Subcutaneous abdominal adipose tissue (tissue), 5 donors: ENCODE data around the gene CNDP1.

Experiments used
- H3K27ac ChIP-seq: one replicate; pipeline ENCODE4 v1.7.0; 2013; ENCODE audit warnings: low read depth, mild to moderate bottlenecking, inconsistent platforms, low read length, moderate library complexity
- H3K27me3 ChIP-seq, 5 donors: one replicate each; pipeline ENCODE4 v1.7.0; 2013; ENCODE audit warnings: low read length in 5 of 5, inconsistent platforms in 1 of 5; ENCODE audit not compliant: control insufficient read depth in 5 of 5, insufficient read depth in 4 of 5
- H3K36me3 ChIP-seq, 5 donors: one replicate each; pipeline ENCODE4 v1.7.0; 2013; ENCODE audit warnings: low read length in 5 of 5; ENCODE audit not compliant: control insufficient read depth in 5 of 5, insufficient read depth in 5 of 5
- H3K4me1 ChIP-seq, 5 donors: one replicate each; pipeline ENCODE4 v1.7.0; 2013; ENCODE audit warnings: low read length in 5 of 5, mild to moderate bottlenecking in 3 of 5, moderate library complexity in 1 of 5; ENCODE audit not compliant: control insufficient read depth in 5 of 5, insufficient read depth in 5 of 5
- H3K4me3 ChIP-seq, 5 donors: one replicate each; pipeline ENCODE4 v1.7.0; 2013; ENCODE audit warnings: low read length in 5 of 5, low read depth in 1 of 5
- H3K9ac ChIP-seq, 5 donors: one replicate each; pipeline ENCODE4 v1.7.0; 2013; ENCODE audit warnings: low read length in 5 of 5, mild to moderate bottlenecking in 4 of 5, moderate library complexity in 3 of 5
- H3K9me3 ChIP-seq, 5 donors: one replicate each; pipeline ENCODE4 v1.7.0; 2013; ENCODE audit warnings: low read length in 5 of 5; ENCODE audit not compliant: control insufficient read depth in 5 of 5
- donor health status: healthy.
- donor health status: healthy.
- donor health status: healthy.
- donor health status: healthy.
- donor health status: healthy.

CNDP1 gene

DNA sequence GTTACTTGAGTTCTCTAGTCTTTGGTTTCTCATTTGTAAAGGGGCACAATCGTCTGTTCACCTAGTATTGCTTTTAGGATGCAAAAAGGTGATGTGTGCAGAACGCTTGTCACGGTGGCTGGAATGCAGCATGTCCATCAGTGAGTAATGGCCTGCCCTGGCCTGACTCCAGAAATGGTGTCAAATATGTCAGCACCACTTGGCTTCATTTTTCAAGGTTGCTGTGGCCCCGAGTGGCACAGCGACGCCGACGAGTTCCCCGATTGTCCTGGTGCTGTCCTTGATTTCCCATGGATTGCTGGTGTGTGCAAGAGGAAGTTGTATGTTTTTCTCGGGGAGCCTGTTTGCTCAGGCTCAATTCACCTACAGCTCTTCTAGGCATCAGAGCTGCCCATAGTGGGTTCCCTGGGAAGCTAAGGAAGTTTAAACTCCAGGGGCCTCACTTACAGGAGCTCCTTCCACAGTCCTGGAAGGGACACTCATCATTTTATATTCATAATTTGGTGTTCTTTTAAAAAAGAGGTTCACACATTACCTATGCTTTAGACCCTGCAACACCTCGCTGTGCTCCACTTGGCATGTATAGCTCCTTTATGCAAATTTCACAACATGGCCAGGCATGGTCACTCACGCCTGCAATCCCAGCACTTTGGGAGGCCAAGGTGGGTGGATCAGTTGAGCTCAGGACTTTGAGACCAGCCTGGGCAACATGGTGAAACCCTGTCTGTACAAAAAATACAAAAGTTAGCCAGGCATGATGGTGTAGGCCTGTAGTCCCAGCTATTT is 37.8 kb downstream of the CNDP1 start:
- no peaks in the 10 kb centered on the region for H3K9me3 ChIP-seq
- peaks cover 0 to 2% (median 0%) of the 10 kb centered on the region in 5 donors for H3K27me3 ChIP-seq
- no peaks in the 10 kb centered on the region for H3K4me1 ChIP-seq
- no peaks in the 10 kb centered on the region for H3K36me3 ChIP-seq
- no peak overlapping the region for H3K27ac ChIP-seq
- no peak overlapping the region for H3K4me3 ChIP-seq
- H3K9ac ChIP-seq = no peak overlapping the region

DNA sequence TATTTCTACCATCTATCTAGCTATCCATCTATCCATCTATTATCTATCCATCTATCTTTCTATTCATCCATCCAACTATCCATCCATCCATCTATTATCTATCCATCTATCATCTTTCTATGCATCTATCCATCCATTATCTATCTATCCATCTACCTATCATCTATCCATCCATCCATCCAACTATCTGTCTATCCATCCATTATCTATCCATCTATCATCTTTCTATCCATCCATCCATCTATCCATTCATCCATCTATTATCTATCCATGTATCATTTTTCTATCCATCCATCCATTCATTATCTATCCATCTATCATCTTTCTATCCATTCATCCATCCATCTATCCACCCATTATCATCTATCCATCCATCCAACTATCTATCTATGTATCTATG is 38.8 kb downstream of the CNDP1 start:
- no peaks in the 10 kb centered on the region for H3K9me3 ChIP-seq
- H3K4me3 ChIP-seq = no peak overlapping the region
- no peaks in the 10 kb centered on the region for H3K36me3 ChIP-seq
- H3K27ac ChIP-seq = no peak overlapping the region
- no peak overlapping the region for H3K9ac ChIP-seq
- H3K27me3 ChIP-seq = peaks cover 0 to 2% (median 0%) of the 10 kb centered on the region in 5 donors
- no peaks in the 10 kb centered on the region for H3K4me1 ChIP-seq

DNA sequence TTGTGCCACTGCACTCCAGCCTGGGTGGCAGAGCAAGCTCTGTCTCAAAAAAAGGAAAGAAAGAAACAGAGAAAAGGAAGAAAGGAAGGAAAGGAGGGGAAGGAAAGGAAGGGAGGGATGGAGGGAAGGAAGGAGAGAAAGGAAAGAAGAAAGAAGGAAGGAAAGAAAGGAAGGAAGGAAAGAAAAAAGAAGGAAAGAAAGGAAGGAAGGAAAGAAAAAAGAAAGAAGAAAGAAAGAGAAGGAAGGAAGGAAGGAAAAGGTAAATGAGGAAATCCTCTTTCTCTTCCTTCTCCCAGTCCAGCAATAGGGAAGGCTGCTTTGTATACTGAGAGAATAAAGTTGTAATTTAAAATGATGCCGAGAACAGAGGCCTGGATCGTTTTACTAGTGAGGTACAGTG is 40.6 kb downstream of the CNDP1 start:
- no peaks in the 10 kb centered on the region for H3K9me3 ChIP-seq
- no peaks in the 10 kb centered on the region for H3K4me1 ChIP-seq
- H3K36me3 ChIP-seq = no peaks in the 10 kb centered on the region
- H3K27me3 ChIP-seq = peaks cover 0 to 5% (median 0%) of the 10 kb centered on the region in 5 donors
- no peak overlapping the region for H3K9ac ChIP-seq
- no peak overlapping the region for H3K27ac ChIP-seq
- H3K4me3 ChIP-seq = no peak overlapping the region

DNA sequence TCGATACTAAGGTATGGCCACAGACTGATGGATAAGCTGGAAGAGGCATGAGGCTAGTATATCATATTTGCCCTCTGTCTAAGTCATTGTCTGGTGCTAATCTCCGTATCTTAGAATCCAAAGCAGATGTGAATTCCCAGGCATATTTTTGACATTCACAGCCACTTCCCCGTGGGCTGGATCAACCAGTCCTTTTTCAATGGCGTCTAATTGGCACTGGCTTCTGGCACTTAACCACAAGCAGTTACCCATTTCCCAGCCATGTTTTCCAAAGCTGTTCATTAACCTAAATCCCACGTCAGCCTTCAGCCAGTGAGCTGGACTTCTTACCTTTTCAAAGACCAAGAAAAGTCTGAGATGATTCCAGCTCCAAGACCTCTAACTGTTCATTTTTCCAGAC is 42.7 kb downstream of the CNDP1 start:
- no peak overlapping the region for H3K4me3 ChIP-seq
- H3K27me3 ChIP-seq = peaks cover 0 to 6% (median 0%) of the 10 kb centered on the region in 5 donors
- H3K4me1 ChIP-seq = peaks cover 0 to 13% (median 0%) of the 10 kb centered on the region in 5 donors
- no peak overlapping the region for H3K9ac ChIP-seq
- H3K27ac ChIP-seq = no peak overlapping the region
- H3K9me3 ChIP-seq = no peaks in the 10 kb centered on the region
- H3K36me3 ChIP-seq = no peaks in the 10 kb centered on the region

DNA sequence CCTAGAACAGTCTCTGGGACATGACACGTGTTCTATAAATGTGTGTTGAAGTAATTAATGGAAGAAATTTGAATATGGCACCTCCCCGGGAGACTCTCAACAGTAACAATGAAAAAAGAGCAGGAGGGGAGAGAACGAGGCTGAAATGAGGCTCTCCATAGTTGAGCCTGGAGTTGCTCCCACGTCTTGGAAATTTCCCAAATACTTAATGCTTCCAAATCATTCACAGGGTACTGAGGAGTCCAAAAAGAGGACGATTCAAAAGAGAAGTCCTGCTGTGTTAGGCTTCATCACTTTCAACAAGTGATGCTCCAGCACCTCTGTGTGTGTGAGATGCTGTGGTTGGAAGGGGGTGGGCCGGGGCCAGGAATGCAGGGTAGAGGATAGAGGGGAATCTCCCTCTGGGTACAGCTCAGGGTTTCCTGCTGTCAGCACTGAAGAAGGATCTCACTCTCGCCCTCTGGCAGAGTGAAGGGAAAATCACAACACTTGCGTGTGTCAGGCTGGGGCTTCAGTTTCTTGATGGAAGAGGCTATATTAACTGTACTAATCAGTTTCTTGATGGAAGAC is 45.3 kb downstream of the CNDP1 start:
- Histone ChIP-seq H3K36me3 (no peaks in the 10 kb centered on the region), H3K4me1 (peaks cover 0 to 13% (median 0%) of the 10 kb centered on the region in 5 donors), H3K27me3 (peaks cover 0 to 6% (median 2%) of the 10 kb centered on the region in 5 donors), H3K27ac (no peak overlapping the region), H3K9ac (no peak overlapping the region), H3K4me3 (no peak overlapping the region), H3K9me3 (no peaks in the 10 kb centered on the region)

DNA sequence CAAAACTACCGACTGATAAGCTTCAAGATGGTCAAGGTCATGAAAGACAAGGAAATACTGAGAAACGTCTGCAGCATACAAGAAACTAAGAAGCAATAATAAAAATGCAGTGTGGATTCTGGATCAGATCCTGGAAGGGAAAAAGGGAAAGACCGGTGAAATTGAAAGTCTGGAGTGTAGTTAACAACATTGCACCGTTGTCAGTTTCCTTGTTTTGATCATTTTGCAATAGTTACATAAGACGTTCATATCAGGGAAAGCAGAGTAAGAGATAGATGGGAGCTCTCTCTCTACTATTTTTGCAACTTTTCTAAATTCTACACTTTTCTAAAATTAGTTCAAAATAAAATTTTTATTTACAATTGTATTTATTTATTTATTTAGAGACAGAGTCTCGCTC is 48.3 kb downstream of the CNDP1 start:
- H3K9me3 ChIP-seq = no peaks in the 10 kb centered on the region
- H3K4me3 ChIP-seq = no peak overlapping the region
- H3K4me1 ChIP-seq = peaks cover 0 to 13% (median 0%) of the 10 kb centered on the region in 5 donors
- peaks cover 0 to 6% (median 2%) of the 10 kb centered on the region in 5 donors for H3K27me3 ChIP-seq
- no peak overlapping the region for H3K9ac ChIP-seq
- no peaks in the 10 kb centered on the region for H3K36me3 ChIP-seq
- H3K27ac ChIP-seq = no peak overlapping the region

DNA sequence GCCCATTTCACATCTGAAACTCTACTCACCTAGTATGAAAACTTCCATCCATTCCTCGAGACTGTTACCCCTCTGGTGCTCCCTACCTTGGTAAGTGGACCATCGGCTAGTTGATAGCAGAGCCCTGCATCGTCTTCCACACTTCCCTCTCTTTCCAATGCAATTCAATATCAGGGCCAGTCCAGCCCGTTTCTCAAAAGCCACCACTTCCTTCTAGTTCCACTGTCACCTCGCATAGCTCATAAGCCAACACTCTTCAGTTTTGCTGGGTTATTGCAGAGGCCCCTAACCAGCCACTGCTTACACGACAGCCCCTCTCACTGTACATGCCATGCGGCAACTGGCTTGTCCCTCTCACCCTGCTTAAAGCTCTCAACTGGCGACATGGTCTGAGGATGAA is 53.1 kb downstream of the CNDP1 start:
- H3K9ac ChIP-seq = no peak overlapping the region
- H3K27me3 ChIP-seq = peaks cover 0 to 3% (median 0%) of the 10 kb centered on the region in 5 donors
- no peak overlapping the region for H3K27ac ChIP-seq
- no peaks in the 10 kb centered on the region for H3K9me3 ChIP-seq
- H3K4me1 ChIP-seq = peaks cover 0 to 5% (median 0%) of the 10 kb centered on the region in 5 donors
- no peak overlapping the region for H3K4me3 ChIP-seq
- no peaks in the 10 kb centered on the region for H3K36me3 ChIP-seq

DNA sequence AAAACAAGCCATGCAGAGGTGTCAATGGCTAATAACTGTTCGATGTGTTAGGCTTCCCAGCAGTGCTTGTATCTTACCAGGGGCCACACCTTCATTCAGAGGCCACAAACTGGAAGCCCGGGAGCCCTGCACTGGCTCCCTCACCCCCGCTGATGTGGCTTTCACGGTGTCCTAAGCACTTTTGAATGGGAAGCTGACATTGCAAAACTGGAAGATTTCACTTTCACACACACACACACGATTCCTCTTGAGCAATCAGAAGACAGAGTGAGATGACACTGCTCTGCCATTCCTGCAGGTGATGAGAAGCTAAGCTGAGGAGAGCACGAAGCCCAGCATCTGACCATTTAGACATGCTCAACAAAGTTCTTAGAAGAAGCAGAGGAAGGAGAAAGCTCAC is 54.7 kb downstream of the CNDP1 start:
- H3K36me3 ChIP-seq = peaks cover 3 to 13% (median 7%) of the 10 kb centered on the region in 5 donors
- no peaks in the 10 kb centered on the region for H3K9me3 ChIP-seq
- no peaks in the 10 kb centered on the region for H3K27me3 ChIP-seq
- H3K27ac ChIP-seq = no peak overlapping the region
- no peak overlapping the region for H3K9ac ChIP-seq
- H3K4me3 ChIP-seq = no peak overlapping the region
- peaks cover 0 to 5% (median 0%) of the 10 kb centered on the region in 5 donors for H3K4me1 ChIP-seq

DNA sequence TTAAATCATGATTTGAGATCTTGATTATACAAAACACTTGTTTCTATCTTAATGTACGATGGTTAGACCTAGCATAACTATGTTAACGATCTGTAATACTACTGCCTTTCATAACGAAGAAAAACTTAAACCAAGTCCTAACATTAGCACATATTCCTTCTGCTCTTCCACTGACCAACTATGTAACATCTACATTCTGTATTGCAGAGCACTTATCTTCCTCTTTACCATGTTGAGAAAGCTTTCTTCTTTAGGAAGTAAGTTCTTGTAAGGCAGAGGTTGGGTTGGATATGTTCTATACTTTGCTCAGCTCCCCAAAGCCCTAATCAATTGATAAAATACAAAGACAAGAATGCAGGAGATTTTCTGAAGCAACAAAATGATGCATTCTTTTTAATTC is 55.5 kb downstream of the CNDP1 start:
- H3K4me1 ChIP-seq = peaks cover 0 to 5% (median 0%) of the 10 kb centered on the region in 5 donors
- H3K9ac ChIP-seq = no peak overlapping the region
- H3K9me3 ChIP-seq = no peaks in the 10 kb centered on the region
- H3K4me3 ChIP-seq = no peak overlapping the region
- no peak overlapping the region for H3K27ac ChIP-seq
- no peaks in the 10 kb centered on the region for H3K27me3 ChIP-seq
- H3K36me3 ChIP-seq = peaks cover 3 to 13% (median 7%) of the 10 kb centered on the region in 5 donors

DNA sequence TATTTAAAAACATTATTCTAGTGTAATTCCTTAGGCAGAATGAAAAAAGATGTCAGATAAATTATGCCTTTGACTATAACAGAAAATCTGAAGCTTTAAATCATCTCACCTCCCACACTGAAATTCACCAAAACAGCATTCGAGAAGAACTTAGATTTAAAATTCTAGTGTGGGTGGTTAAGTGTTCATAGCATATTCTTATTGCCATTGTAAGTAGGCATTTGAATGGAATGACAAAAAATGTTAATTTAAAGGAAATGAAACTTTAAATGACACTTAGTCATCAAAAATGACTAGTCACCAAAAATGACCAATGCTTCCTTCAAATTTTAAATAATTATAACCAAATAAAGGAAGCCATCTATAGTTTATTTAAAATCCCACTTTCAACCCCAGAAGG is 56.4 kb downstream of the CNDP1 start:
- Histone ChIP-seq H3K4me1 (peaks cover 0 to 12% (median 4%) of the 10 kb centered on the region in 5 donors), H3K9ac (no peak overlapping the region), H3K4me3 (no peak overlapping the region), H3K27me3 (no peaks in the 10 kb centered on the region), H3K36me3 (peaks cover 3 to 13% (median 7%) of the 10 kb centered on the region in 5 donors), H3K27ac (no peak overlapping the region), H3K9me3 (no peaks in the 10 kb centered on the region)
